LNCaP clone FGC (cell line): ENCODE measurements around the gene CCNF.

Source experiments
- DNase-seq: peaks from one replicate; pipeline ENCODE4 v3.0.0-alpha.2; 2011; ENCODE audit warnings: low read depth
- H3K4me3 ChIP-seq: 2 replicates; pipeline ENCODE4 v1.5.1; 2011; ENCODE audit warnings: mild to moderate bottlenecking, low read depth, low read length, control low read depth
- CTCF ChIP-seq: IDR thresholded peaks from 2 replicates; pipeline ENCODE4 v1.5.1; 2012; ENCODE audit warnings: mild to moderate bottlenecking; ENCODE audit not compliant: control insufficient read depth, insufficient read depth; ENCODE audit errors: extremely low read depth

The CCNF gene

DNA sequence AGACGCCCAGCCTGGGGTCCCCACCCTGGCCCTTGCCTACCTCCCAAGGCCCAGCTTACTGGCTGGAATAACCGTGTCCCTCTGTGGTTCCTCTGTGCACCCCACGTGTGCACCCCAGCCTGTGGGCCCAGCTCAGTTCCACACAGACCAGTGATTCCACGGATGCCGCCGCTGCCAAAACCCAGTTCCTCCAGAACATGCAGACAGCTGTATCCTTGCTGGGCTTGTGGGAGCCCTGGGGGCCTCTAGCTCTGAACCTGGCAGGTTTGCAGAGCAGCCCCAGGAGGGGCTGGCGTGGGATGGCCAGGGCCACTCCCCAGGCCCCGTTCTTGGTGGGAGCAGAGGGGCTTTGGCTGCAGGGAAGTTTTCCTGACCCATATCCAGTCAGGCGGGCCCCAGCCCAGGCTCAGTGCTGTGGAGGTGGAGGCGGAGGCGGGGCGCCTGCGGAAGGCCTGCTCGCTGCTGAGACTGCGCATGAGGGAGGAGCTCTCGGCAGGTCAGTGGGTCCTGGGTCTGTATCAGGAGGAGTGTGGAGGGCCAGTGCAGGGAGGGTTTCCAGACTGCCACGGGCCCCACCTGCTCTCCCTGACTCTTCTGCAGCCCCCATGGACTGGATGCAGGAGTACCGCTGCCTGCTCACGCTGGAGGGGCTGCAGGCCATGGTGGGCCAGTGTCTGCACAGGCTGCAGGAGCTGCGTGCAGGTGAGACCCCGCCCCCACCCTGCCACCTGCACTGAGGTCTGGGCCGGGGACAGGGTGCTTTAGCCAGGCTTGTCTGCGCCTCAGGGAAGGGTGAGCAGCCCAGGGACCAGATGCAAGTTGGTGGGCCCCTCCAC, 33.0 kb downstream of the CCNF start:
- DNase-seq = no peak
- H3K4me3 ChIP-seq = no peak overlapping the region
- no peak for TF ChIP-seq CTCF

DNA sequence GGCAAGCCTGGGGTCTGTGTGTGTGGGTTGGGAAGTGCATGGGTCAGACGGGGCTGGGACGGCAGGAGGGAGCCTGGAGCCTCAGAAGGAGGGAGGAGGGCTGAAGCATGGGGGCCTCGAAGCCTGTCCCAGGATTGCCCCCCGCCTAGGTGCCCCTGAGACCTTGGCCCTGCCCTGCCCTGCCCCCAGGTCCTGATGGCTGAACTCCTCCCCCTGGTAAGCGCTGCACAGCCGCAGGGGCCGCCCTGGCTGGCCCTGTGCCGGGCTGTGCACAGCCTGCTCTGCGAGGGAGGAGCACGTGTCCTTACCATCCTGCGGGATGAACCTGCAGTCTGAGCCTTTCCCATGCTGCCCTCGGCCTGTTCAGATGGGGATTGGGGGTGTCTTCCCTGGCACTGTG, 35.1 kb downstream of the CCNF start:
- DNase-seq = no peak
- TF ChIP-seq CTCF = no peak
- H3K4me3 ChIP-seq = no peak overlapping the region

DNA sequence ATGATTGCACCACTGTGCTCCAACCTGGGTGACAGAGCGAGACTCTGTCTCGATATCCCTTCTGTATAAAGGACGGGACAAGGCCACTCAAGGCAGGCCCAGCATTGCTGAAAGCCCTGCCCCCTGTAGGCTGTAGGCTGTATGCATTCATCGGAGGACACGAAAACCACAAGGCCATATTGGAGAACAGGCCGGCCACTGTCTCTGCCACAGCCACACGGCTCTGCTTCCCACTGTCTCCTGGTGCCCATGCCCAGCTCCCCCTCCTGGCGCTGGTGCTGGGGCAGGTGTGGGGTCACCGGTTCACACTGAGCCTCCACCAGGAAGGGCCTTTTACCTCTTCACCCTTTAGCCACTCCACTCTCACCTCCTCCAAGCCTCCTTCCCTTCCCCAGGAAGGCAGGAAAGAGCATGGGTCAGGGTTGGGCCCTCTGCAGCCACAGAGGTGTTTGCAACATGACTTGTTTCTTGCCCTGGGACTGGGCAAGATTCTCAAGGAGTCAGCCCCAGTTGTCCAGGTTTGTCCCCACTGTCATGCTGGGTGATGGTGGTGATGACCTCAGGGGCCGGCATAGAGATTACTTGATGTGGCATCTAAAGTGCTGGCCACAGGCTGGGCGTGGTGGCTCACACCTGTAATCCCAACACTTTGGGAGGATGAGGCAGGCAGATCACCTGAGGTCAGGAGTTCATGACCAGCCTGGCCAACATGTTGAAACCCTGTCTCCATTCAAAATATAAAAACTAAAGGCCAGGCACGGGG, 36.6 kb downstream of the CCNF start:
- no peak for DNase-seq
- TF ChIP-seq CTCF = no peak
- H3K4me3 ChIP-seq = no peak overlapping the region

DNA sequence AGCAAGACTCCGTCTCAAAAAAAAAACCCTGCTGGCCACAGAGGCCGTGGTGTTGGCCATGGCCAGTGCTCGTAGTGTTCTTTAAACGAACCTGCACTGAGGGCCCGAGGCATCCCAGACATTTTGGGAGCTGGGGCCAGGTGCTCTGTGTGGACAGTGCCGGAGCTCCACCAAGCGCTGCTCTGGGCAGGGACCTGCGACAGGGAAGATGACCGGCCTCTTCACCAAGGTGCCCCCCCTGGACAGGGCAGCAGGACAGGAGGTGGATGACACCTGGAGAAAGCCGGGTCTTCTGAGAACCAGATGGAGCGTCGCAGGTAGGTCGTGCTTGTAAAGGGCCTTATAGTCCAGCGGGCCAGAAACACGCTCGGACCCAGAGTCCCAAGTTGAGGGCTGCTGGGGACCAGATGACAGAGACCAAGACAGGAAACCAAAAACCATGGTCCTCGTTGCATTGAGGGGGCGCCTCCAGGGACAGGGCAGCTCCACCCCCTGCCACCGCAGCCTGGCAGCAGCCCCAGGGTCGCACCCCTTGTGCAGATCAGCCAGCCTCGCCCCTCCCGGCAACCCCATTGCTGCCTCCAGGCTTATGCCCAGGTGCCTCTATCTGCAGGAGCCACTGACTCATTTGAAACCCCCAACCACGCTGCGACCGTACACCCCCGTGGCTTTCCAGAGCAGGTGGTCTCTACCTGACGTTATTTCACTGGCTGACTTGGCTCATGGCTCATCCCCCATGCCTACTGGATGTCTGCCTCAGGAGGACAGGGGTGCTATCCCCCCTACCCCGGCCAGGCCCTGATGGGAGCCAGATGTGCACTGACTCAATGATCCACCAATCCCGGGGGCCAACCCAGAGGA, 37.6 kb downstream of the CCNF start:
- no peak for TF ChIP-seq CTCF
- no peak overlapping the region for H3K4me3 ChIP-seq
- no peak for DNase-seq

GRCh38 chr16:2467528-2468232, 38.4 kb downstream of the CCNF start:
- no peak for TF ChIP-seq CTCF
- H3K4me3 ChIP-seq = peak overlapping the region; percentile 42
- DNase-seq = no peak

- H3K4me3 ChIP-seq = peak overlapping the region; percentile 42
- DNase-seq = no peak
- TF ChIP-seq CTCF = no peak
Measured at GRCh38 chr16:2468233-2468724, 39.0 kb downstream of the CCNF start.
